ENCODE data around the gene ZPR1. TPM values are rescaled to one million over a fixed set of nuclear protein-coding genes. Genes with fewer than 3 reads are reported as not detected.

ZPR1 gene
- total RNA-seq, 4 donors from 2014 or later, result 4.1 to 43.1 (median 22.3) TPM

GRCh38 chr11:116791002-116791812, 3.4 kb upstream of the ZPR1 start:
- H3K27ac ChIP-seq, result no peak overlapping the region
- H3K4me3 ChIP-seq, result no peak overlapping the region
- no peaks in the 10 kb centered on the region for H3K27me3 ChIP-seq
- H3K4me1 ChIP-seq, result peaks cover 7 to 10% of the 10 kb centered on the region in 2 donors
- peak; percentile 64 to 69 for DNase-seq
- TF ChIP-seq POLR2A (IDR thresholded peaks at IDR 0.05) (no peak), CTCF (IDR thresholded peaks at IDR 0.05) (peak; percentile 78 to 90 (median 80))
- H3K9me3 ChIP-seq, result no peaks in the 10 kb centered on the region
- intact Hi-C loops (cut with DNase I; ENCODE audit: low total_unique reads), result loop anchor here (10.0 kb wide), 1 partner anchor 434 kb away; no protein-coding TSS in a partner anchor
- H3K36me3 ChIP-seq, result no peaks in the 10 kb centered on the region

GRCh38 chr11:116790167-116791001, 2.6 kb upstream of the ZPR1 start:
- no peak overlapping the region for H3K4me3 ChIP-seq
- no peak overlapping the region for H3K27ac ChIP-seq
- no peaks in the 10 kb centered on the region for H3K27me3 ChIP-seq
- H3K9me3 ChIP-seq, result no peaks in the 10 kb centered on the region
- TF ChIP-seq POLR2A (IDR thresholded peaks at IDR 0.05), result no peak
- TF ChIP-seq CTCF (IDR thresholded peaks at IDR 0.05), result no peak
- intact Hi-C loops (cut with DNase I; ENCODE audit: low total_unique reads), result loop anchor here (10.0 kb wide), 1 partner anchor 434 kb away; no protein-coding TSS in a partner anchor
- H3K36me3 ChIP-seq, result no peaks in the 10 kb centered on the region
- H3K4me1 ChIP-seq, result peaks cover 7 to 10% of the 10 kb centered on the region in 2 donors
- peak in 1 of 2 donors; percentile 16 for DNase-seq

DNA sequence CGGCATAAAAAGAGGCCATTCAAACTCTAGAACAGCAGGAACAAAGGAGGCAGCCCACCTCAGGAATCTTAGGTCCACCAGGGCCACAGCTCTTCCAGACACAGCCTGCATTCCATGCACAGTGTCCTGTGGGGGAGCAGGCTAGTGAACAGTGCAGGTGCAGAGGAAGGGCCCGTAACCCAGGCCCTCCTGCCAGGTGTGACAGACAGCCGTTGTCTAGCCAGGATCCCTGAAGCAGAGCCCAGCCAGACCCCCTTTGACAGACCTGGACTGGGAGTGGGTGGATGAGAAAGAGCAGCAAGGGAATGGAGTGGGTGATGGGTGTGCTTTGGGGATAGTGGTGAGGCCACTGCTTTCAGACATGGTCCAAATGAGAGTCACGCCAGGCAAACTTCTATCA, 1.2 kb upstream of the ZPR1 start:
- peaks cover 7 to 10% of the 10 kb centered on the region in 2 donors for H3K4me1 ChIP-seq
- no peaks in the 10 kb centered on the region for H3K27me3 ChIP-seq
- no peak overlapping the region for H3K27ac ChIP-seq
- no peak overlapping the region for H3K4me3 ChIP-seq
- no peaks in the 10 kb centered on the region for H3K9me3 ChIP-seq
- no peak for TF ChIP-seq POLR2A (IDR thresholded peaks at IDR 0.05)
- TF ChIP-seq CTCF (IDR thresholded peaks at IDR 0.05), result no peak
- intact Hi-C loops (cut with DNase I; ENCODE audit: low total_unique reads), result loop anchor here (10.0 kb wide), 1 partner anchor 316 kb away; no protein-coding TSS in a partner anchor
- no peaks in the 10 kb centered on the region for H3K36me3 ChIP-seq
- no peak for DNase-seq

DNA sequence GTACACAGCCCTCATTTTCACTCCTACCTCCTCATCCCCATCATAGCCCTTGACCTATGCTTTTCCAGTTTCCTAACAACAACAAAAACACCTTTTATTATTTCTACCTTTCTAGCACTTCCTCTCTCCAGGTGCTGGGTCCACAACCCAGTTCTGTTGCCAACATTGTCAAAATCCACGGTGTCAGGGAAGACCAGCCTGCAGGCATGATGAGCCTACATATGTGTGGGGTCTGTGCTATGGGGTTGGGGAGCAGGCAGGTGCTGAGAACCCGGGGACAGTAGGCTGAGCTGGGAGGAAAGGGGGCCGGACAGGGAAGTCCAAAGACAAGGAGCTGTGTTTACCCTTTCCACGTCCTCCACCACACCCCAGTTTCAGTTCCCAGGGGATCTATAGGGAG, 711 bp upstream of the ZPR1 start:
- TF ChIP-seq POLR2A (IDR thresholded peaks at IDR 0.05), result no peak
- no peak for TF ChIP-seq CTCF (IDR thresholded peaks at IDR 0.05)
- H3K27ac ChIP-seq, result peak overlapping the region; percentile 68 to 79
- no peaks in the 10 kb centered on the region for H3K36me3 ChIP-seq
- intact Hi-C loops (cut with DNase I; ENCODE audit: low total_unique reads), result loop anchor here (10.0 kb wide), 1 partner anchor 316 kb away; no protein-coding TSS in a partner anchor
- peak overlapping the region; percentile 76 to 99 for H3K4me3 ChIP-seq
- H3K9me3 ChIP-seq, result no peaks in the 10 kb centered on the region
- no peaks in the 10 kb centered on the region for H3K27me3 ChIP-seq
- peaks cover 7 to 10% of the 10 kb centered on the region in 2 donors for H3K4me1 ChIP-seq
- no peak for DNase-seq
